Measurements from ENCODE around the gene MYO1B. TPM values are rescaled to one million over a fixed set of nuclear protein-coding genes. Genes with fewer than 3 reads are reported as not detected.

MYO1B gene
- total and polyA plus RNA-seq, 3 experiments from 2014 or later: 0.12 to 4.6 (median 3.9) TPM

- Histone ChIP-seq H3K4me3 (ENCODE audit: low read length) (no peak overlapping the region), H3K27ac (ENCODE audit: low read depth, low read length) (no peak overlapping the region), H3K36me3 (ENCODE audit: insufficient read depth, low read length) (no peaks in the 10 kb centered on the region), H3K27me3 (ENCODE audit: insufficient read depth, low read length, poor library complexity, severe bottlenecking) (no peaks in the 10 kb centered on the region), H3K4me1 (ENCODE audit: insufficient read depth, low read length) (no peaks in the 10 kb centered on the region), H3K9me3 (ENCODE audit: low read length) (no peaks in the 10 kb centered on the region)
- Mint-ChIP-seq H3K27ac (no peak overlapping the region), H3K4me3 (no peak overlapping the region), H3K27me3 (peaks cover 0 to 8% of the 10 kb centered on the region in 2 donors), H3K36me3 (no peaks in the 10 kb centered on the region), H3K4me1 (no peaks in the 10 kb centered on the region), H3K9me3 (no peaks in the 10 kb centered on the region)
- ChIA-PET CTCF (no interaction called here), POLR2A (no interaction called here)
- DNase-seq: no peak
Measured at GRCh38 chr2:191379375-191379774, 134.2 kb downstream of the MYO1B start.

- no peak overlapping the region for H3K27ac Mint-ChIP-seq
- no peak overlapping the region for H3K4me3 ChIP-seq (ENCODE audit: low read length)
- no peaks in the 10 kb centered on the region for H3K4me1 ChIP-seq (ENCODE audit: insufficient read depth, low read length)
- no peaks in the 10 kb centered on the region for H3K36me3 ChIP-seq (ENCODE audit: insufficient read depth, low read length)
- DNase-seq: no peak
- no peak overlapping the region for H3K4me3 Mint-ChIP-seq
- POLR2A ChIA-PET: no interaction called here
- H3K27me3 ChIP-seq (ENCODE audit: insufficient read depth, low read length, poor library complexity, severe bottlenecking): no peaks in the 10 kb centered on the region
- no peaks in the 10 kb centered on the region for H3K9me3 Mint-ChIP-seq
- peaks cover 10 to 17% of the 10 kb centered on the region in 2 donors for H3K27me3 Mint-ChIP-seq
- no peaks in the 10 kb centered on the region for H3K4me1 Mint-ChIP-seq
- no peaks in the 10 kb centered on the region for H3K36me3 Mint-ChIP-seq
- H3K9me3 ChIP-seq (ENCODE audit: low read length): no peaks in the 10 kb centered on the region
- no peak overlapping the region for H3K27ac ChIP-seq (ENCODE audit: low read depth, low read length)
- CTCF ChIA-PET: no interaction called here
Measured at GRCh38 chr2:191382801-191383200, 137.6 kb downstream of the MYO1B start.

- no peaks in the 10 kb centered on the region for H3K36me3 Mint-ChIP-seq
- Histone ChIP-seq H3K36me3 (ENCODE audit: insufficient read depth, low read length) (no peaks in the 10 kb centered on the region), H3K27me3 (ENCODE audit: insufficient read depth, low read length, poor library complexity, severe bottlenecking) (no peaks in the 10 kb centered on the region), H3K4me1 (ENCODE audit: insufficient read depth, low read length) (no peaks in the 10 kb centered on the region), H3K27ac (ENCODE audit: low read depth, low read length) (no peak overlapping the region), H3K4me3 (ENCODE audit: low read length) (no peak overlapping the region), H3K9me3 (ENCODE audit: low read length) (no peaks in the 10 kb centered on the region)
- H3K27me3 Mint-ChIP-seq: peaks cover 7 to 17% of the 10 kb centered on the region in 2 donors
- ChIA-PET POLR2A (no interaction called here), CTCF (no interaction called here)
- no peak overlapping the region for H3K4me3 Mint-ChIP-seq
- DNase-seq: no peak
- no peak overlapping the region for H3K27ac Mint-ChIP-seq
- H3K4me1 Mint-ChIP-seq: no peaks in the 10 kb centered on the region
- no peaks in the 10 kb centered on the region for H3K9me3 Mint-ChIP-seq
Measured at GRCh38 chr2:191383486-191383885, 138.3 kb downstream of the MYO1B start.

DNA sequence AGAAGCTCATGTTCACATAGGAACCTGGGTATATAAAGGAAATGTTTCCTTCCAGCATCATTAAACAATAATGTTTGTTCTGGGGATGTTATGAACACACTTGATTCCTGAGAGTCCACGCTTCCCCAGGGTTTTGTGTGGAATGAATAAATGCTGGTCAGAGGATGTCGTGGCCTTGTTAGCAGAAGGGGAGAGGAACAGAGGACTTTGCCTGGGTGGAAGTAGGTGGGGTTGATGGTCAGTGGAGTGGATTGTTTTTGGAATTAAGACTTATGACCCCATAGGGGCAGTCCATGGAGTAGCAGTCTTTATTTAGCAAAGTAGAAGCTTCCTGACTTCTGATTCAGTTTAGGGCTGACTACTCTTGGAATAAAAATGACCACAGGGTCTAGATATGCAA lies 139.6 kb downstream of the MYO1B start:
- ChIA-PET POLR2A (no interaction called here), CTCF (no interaction called here)
- no peak overlapping the region for H3K4me3 ChIP-seq (ENCODE audit: low read length)
- Mint-ChIP-seq H3K27me3 (peaks cover 8 to 21% of the 10 kb centered on the region in 2 donors), H3K27ac (no peak overlapping the region), H3K4me3 (no peak overlapping the region), H3K4me1 (no peaks in the 10 kb centered on the region), H3K36me3 (no peaks in the 10 kb centered on the region), H3K9me3 (no peaks in the 10 kb centered on the region)
- no peak overlapping the region for H3K27ac ChIP-seq (ENCODE audit: low read depth, low read length)
- no peaks in the 10 kb centered on the region for H3K27me3 ChIP-seq (ENCODE audit: insufficient read depth, low read length, poor library complexity, severe bottlenecking)
- no peaks in the 10 kb centered on the region for H3K36me3 ChIP-seq (ENCODE audit: insufficient read depth, low read length)
- no peak for DNase-seq
- no peaks in the 10 kb centered on the region for H3K9me3 ChIP-seq (ENCODE audit: low read length)
- H3K4me1 ChIP-seq (ENCODE audit: insufficient read depth, low read length): no peaks in the 10 kb centered on the region

DNA sequence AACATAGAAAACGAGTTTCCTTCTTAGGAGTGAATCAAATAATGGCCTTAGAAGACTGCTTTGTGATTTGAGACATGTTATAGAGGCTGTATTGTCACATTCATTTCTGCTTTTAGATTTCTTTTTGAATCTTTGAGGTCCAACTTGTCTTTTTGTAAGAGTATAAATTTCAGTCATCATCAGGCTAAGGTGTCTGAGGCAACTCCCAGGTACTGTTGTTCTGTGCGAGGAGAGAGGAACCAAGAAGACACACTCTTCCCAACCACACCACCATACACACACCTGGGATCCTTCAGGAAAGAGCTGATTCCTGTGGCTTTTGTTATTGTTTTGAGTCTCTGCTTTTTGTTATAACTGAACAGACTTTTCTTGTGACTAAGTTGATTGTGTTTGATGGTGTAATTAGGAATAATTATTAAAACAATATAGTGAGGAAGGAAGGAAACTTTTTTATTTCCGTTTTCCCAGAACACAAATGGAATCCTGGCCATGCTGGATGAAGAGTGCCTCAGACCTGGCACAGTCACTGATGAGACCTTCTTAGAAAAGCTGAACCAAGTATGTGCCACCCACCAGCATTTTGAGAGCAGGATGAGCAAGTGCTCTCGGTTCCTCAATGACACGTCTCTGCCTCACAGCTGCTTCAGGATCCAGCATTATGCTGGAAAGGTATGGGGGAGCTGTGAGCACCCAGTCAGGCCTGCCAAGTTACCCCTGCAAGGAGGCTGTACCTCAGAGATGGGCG lies 140.4 kb downstream of the MYO1B start:
- H3K4me3 Mint-ChIP-seq: no peak overlapping the region
- no peak for DNase-seq

DNA sequence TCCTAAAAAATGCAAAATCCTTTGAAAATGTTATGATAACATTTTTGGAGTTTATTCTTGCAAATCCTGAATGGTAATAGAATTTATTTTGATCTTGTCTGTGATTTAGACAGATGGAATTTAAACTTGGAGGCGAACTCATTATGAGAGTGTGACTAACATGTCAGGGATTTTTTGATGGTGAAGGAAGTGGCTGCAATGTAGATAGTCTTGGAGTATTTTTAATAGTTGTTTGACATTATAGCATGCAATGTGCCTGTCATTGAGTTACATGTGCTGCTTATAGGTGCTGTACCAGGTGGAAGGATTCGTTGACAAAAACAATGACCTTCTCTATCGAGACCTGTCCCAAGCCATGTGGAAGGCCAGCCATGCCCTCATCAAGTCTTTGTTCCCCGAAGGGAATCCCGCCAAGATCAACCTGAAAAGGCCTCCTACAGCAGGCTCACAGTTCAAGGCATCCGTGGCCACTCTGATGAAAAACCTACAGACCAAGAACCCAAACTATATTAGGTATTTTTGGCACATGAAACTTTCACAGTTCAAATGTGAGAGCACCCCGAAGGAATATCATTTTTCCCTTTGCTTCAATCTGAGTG lies 141.8 kb downstream of the MYO1B start:
- ChIA-PET POLR2A (no interaction called here), CTCF (no interaction called here)
- H3K4me3 ChIP-seq (ENCODE audit: low read length): no peak overlapping the region
- H3K36me3 Mint-ChIP-seq: no peaks in the 10 kb centered on the region
- no peaks in the 10 kb centered on the region for H3K4me1 Mint-ChIP-seq
- DNase-seq: no peak
- H3K9me3 Mint-ChIP-seq: no peaks in the 10 kb centered on the region
- H3K27me3 ChIP-seq (ENCODE audit: insufficient read depth, low read length, poor library complexity, severe bottlenecking): no peaks in the 10 kb centered on the region
- H3K27ac ChIP-seq (ENCODE audit: low read depth, low read length): no peak overlapping the region
- H3K4me1 ChIP-seq (ENCODE audit: insufficient read depth, low read length): no peaks in the 10 kb centered on the region
- peaks cover 6 to 21% of the 10 kb centered on the region in 2 donors for H3K27me3 Mint-ChIP-seq
- no peaks in the 10 kb centered on the region for H3K9me3 ChIP-seq (ENCODE audit: low read length)
- H3K27ac Mint-ChIP-seq: no peak overlapping the region
- H3K4me3 Mint-ChIP-seq: no peak overlapping the region
- no peaks in the 10 kb centered on the region for H3K36me3 ChIP-seq (ENCODE audit: insufficient read depth, low read length)

More for the DNA sequence above, 140.4 kb downstream of the MYO1B start:
- H3K4me3 ChIP-seq (ENCODE audit: low read length): no peak overlapping the region
- no peaks in the 10 kb centered on the region for H3K36me3 ChIP-seq (ENCODE audit: insufficient read depth, low read length)
- H3K27ac Mint-ChIP-seq: no peak overlapping the region
- no peaks in the 10 kb centered on the region for H3K9me3 ChIP-seq (ENCODE audit: low read length)
- no peak overlapping the region for H3K27ac ChIP-seq (ENCODE audit: low read depth, low read length)
- peaks cover 8 to 21% of the 10 kb centered on the region in 2 donors for H3K27me3 Mint-ChIP-seq
- ChIA-PET CTCF (no interaction called here), POLR2A (no interaction called here)
- no peaks in the 10 kb centered on the region for H3K4me1 ChIP-seq (ENCODE audit: insufficient read depth, low read length)
- H3K36me3 Mint-ChIP-seq: no peaks in the 10 kb centered on the region
- no peaks in the 10 kb centered on the region for H3K27me3 ChIP-seq (ENCODE audit: insufficient read depth, low read length, poor library complexity, severe bottlenecking)
- no peaks in the 10 kb centered on the region for H3K9me3 Mint-ChIP-seq
- H3K4me1 Mint-ChIP-seq: no peaks in the 10 kb centered on the region

DNA sequence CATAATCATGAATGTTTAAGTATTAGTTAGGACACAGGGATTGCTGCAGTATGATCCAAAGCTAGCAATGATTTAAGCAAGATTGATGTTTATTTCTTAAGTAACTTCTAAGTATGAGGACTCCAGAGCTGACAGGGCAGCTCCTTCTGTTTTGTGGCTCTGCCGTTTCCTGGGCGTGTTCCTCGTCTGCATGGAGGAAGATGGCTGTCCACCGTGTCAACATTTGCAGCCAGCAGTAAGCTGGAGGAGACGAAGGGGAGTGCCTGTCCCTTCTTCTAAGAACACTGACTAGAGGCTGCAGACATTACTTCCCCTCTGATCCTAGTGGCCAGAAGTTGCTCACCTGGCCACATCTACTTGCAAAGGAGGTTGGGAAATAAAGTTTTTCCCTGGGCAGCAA lies 144.1 kb downstream of the MYO1B start:
- no peaks in the 10 kb centered on the region for H3K36me3 Mint-ChIP-seq
- no peaks in the 10 kb centered on the region for H3K9me3 ChIP-seq (ENCODE audit: low read length)
- no peaks in the 10 kb centered on the region for H3K36me3 ChIP-seq (ENCODE audit: insufficient read depth, low read length)
- H3K9me3 Mint-ChIP-seq: no peaks in the 10 kb centered on the region
- no peaks in the 10 kb centered on the region for H3K27me3 ChIP-seq (ENCODE audit: insufficient read depth, low read length, poor library complexity, severe bottlenecking)
- H3K4me3 Mint-ChIP-seq: no peak overlapping the region
- peaks cover 6 to 21% of the 10 kb centered on the region in 2 donors for H3K27me3 Mint-ChIP-seq
- ChIA-PET POLR2A (no interaction called here), CTCF (no interaction called here)
- no peak overlapping the region for H3K27ac Mint-ChIP-seq
- no peak overlapping the region for H3K4me3 ChIP-seq (ENCODE audit: low read length)
- no peak for DNase-seq
- no peak overlapping the region for H3K27ac ChIP-seq (ENCODE audit: low read depth, low read length)
- H3K4me1 ChIP-seq (ENCODE audit: insufficient read depth, low read length): no peaks in the 10 kb centered on the region
- no peaks in the 10 kb centered on the region for H3K4me1 Mint-ChIP-seq

DNA sequence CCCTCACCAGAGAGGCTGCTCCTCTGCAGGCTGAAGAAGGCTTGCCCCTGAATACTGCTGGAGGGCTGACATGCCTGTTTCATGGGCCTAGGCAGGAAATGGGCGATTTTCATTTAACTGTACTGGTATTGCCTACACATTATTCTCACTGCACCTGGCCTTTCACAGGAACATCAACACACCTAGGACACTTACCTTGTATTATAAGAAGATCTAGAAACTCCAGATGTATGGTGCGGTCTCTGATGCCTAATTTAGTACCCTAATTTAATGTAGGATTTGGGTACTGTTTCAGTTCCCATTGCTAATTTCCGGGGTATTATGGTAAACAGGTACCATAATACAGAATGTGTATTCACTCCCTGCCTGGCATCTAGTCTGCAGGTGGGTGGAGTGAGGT lies 146.0 kb downstream of the MYO1B start:
- no peaks in the 10 kb centered on the region for H3K4me1 Mint-ChIP-seq
- no peaks in the 10 kb centered on the region for H3K9me3 Mint-ChIP-seq
- Histone ChIP-seq H3K27me3 (ENCODE audit: insufficient read depth, low read length, poor library complexity, severe bottlenecking) (no peaks in the 10 kb centered on the region), H3K9me3 (ENCODE audit: low read length) (no peaks in the 10 kb centered on the region), H3K27ac (ENCODE audit: low read depth, low read length) (no peak overlapping the region), H3K4me1 (ENCODE audit: insufficient read depth, low read length) (no peaks in the 10 kb centered on the region), H3K4me3 (ENCODE audit: low read length) (no peak overlapping the region), H3K36me3 (ENCODE audit: insufficient read depth, low read length) (no peaks in the 10 kb centered on the region)
- H3K4me3 Mint-ChIP-seq: no peak overlapping the region
- no peak overlapping the region for H3K27ac Mint-ChIP-seq
- ChIA-PET POLR2A (no interaction called here), CTCF (no interaction called here)
- DNase-seq: no peak
- H3K27me3 Mint-ChIP-seq: peaks cover 2 to 15% of the 10 kb centered on the region in 2 donors
- no peaks in the 10 kb centered on the region for H3K36me3 Mint-ChIP-seq

All from CD8-positive, alpha-beta memory T cell (primary cell).